Activated T-helper 1 cell treated with anti-CD3 and anti-CD28 coated beads, Interleukin-2, amount 50 U/mL, for 16 hours (primary cell): ENCODE results near the gene TMEM163.
"Not testable (repeated sequence)": the region's sequence is repeated elsewhere in the genome, so short reads cannot be mapped to it uniquely, and the experiment has no call there.

Experiments
- DNase-seq, 2 donors: peaks; one replicate each; pipeline ENCODE4 v3.0.0-alpha.2; 2020; ENCODE audit warnings: low read depth in 1 of 2, low spot score in 1 of 2

The TMEM163 gene

DNA sequence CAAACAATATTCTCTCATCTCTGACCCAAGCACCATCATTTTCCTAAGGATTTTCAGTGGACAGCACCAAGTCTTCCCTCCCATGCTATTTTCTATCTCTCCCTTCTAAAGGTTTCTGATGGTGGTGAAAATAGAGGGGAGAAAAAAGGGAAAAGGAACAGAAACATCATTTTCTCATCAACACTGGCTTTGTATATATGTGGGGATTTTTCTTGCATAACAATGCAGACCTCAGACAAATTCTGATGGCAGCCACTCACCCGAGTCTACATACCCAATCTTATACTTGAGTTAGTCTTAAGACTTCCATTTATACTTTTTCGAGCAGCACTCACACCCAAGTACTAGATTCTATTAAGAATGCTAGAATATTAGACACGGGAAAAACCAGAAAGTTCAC is 95.8 kb downstream of the TMEM163 start:
- DNase-seq, result no peak

DNA sequence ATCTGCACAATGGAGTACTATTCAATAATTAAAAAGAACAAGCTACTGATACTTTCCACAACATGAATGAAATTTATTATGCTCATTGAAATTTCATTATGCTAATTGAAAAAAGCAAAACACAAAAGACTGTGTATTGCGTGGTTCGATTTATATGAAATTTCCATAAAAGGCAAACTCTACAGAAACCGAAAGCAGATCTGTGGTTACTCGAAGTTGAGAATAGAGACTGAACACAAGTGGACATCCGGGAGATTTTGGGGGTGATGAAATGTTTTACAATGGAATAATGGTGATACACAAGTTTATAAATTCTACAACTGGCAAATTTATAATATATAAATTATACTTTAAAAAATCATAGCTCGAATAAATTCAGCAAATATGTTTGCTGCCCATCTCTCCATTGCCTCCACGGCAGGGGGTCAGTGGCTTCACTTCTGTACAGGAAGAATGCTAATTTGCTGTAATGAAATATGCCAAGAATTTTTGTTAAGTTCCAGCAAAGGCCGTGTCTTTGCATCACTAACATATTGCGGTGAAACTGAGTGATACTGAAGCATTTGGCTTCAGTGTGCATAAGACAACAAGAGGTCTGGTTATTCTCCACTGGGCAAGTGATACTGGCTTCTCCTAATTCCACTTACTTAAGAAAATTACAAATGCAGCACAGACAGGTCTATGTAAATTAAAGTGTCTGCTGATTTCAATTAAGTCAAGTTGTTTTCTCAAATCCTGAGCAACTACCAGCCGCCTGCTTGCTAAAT is 96.7 kb downstream of the TMEM163 start:
- no peak for DNase-seq

DNA sequence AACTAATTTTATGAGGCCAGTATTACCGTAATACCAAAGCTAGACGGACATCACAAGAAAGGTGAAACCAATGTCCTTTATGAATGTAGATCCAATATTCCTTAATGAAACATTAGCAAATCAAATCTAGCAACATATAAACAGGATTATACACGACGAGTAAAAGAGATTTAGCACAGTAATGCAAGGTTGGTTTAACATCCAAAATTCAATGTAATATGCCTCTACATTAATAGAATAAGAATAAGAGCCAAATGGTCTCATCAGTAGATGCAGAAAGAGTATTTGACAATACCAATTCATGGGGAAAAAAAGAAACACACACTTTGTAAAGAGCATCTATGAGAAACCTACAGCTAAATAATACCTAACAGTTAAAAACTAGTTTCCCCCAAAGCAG is 99.5 kb downstream of the TMEM163 start:
- DNase-seq, result no peak

DNA sequence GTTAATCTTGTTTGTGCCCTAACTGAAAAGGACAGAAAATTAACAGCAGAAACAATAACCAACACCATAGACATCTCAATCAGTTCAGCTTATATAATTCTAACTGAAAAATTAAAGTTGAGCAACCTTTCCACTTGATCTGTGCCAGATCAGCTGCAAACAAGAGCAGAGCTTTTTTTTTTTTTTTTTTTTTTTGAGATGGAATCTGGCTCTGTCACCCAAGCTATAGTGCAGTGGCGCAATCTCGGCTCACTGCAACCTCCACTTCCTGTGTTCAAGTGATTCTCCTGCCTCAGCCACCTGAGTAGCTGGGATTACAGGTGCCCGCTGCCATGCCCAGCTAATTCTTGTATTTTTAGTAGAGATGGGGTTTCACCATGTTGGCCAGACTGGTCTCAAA is 103.3 kb downstream of the TMEM163 start:
- DNase-seq, result not testable (repeated sequence)

DNA sequence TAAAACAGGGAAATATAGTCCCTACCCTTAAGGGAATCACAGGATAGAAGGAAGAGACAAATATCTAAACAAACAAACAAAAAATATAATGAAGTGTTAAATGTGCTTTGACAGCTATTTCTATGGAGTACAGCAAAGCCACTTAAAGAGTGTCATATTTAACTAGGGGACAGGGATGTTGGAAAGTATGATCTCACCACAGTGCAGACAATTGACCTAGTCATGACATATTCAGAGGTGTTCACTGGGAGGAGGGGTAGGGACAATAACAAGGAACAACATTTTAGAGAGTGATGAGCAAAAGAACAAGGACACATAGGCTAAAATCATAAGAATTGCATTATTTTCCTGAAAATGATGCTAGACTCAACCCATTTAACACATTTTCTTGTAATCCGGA is 107.5 kb downstream of the TMEM163 start:
- DNase-seq, result no peak

DNA sequence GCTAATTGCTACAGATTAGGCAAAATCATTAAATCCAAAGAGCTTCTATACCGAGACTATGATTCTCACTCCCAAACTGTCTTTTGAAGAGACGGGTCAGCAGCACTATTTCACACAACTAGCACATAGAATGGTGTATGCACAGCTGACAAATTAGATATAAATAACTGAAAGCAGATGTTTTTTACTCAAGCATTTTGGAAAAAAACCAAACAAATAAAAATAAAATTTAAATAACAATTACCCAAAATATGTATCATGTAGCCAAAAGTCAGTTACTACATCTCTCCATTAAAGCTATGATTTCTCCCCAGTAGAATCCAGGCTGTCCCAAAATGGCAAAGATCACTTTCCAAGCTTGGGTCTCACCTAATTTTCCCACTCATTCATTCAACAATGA is 107.9 kb downstream of the TMEM163 start:
- no peak for DNase-seq

DNA sequence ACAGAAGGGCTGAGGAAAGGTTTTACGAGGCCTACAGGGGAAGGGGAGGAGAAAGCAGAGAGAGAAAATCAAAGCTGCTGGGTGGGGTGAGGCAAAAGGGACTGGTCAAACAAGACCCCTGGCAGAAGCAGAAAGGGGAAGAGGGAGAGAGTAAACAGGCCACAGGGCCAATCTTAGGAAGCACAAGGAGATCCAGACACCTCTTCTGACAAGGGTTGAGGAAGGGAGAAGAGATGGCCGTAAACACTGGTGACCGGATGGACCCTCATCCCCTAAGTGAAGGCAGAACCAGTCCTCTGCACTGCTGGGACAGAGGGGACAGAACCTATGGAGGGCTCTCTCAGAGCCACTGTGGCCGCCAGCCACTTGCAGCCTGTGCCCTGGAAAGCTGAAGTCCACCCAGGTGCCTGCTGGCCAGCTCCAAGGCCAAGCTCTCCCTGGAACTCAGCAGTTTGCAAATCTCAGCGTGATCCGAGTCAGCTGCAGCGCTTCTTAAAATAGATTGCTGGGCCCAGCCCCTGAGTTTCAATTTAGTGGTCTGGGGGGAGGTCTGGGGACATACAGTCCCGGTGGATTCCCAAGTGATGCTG is 108.8 kb downstream of the TMEM163 start:
- DNase-seq, result no peak

DNA sequence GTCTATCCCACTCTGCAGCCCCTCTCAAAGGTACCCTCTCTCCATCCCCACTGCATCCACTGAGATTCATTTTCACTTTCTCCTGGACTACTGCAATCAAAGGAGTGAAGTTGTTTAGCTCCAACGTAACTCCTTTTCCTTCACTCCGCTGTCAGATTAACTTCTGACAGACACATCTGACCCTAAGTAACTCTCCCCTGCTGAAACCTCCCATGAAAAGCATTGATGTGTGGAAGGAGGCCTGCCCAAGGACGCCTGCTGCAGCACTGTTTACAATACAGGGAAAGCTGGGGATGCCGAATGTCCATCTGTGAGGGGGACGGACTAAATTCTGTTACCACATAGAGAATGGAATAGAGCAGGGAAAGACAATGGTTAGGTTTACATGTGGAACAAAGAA is 114.8 kb downstream of the TMEM163 start:
- no peak for DNase-seq

DNA sequence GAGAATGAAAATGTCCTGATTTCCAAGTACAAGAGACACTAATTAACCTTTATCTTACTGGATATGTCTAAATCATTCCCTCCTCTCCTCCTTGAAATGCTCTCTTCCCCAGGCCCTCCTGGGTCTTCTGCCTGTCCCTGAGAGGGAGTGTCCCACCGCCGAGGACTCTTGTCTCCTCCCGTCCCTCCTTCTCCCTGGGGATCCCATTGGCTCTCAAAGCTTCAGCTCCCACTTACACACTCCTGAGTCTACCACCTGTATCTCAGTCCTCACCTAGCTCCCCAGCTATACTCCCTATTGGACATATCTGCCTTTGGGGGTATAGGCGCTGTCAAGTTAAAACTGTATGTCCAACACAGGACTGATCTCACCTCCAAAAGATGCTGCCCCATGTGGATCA is 116.1 kb downstream of the TMEM163 start:
- DNase-seq, result no peak

DNA sequence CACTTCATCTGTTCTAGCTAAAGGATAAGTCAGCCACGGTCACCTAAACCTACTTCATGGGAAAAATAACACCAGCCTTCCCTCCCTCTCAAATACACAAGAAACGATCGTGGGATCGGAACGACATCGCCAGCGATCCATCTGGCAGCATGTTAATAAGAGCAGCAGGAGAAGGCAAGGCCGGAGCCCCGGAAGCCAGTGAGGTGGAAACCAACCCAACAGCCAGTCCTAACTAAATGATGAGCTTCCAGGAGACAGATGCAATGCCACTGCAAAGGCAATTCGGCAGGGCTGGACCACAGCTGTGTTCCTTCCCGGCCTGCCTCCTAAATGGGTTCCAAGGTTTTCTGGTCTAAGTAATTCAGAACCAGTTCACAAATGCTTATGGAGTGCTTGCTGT is 117.5 kb downstream of the TMEM163 start:
- DNase-seq, result no peak

DNA sequence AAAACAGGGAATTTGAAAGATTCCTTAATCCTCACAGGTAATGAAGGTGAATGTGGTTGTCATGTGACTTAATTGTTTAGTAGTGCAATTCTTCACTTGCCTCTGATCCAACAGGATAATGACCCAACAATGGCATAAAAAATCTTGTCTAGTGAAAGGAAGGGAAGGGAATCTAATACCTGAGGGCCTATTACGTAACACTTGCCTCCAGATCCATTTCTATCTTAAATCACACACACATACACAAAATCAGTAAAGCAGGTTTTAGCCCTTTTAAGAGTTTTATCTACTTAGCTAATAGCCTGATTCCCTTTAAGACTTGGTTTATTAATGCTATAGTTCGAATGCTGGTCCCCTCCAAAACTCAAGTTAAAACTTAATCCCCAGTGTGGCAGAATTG is 118.6 kb downstream of the TMEM163 start:
- DNase-seq, result no peak

DNA sequence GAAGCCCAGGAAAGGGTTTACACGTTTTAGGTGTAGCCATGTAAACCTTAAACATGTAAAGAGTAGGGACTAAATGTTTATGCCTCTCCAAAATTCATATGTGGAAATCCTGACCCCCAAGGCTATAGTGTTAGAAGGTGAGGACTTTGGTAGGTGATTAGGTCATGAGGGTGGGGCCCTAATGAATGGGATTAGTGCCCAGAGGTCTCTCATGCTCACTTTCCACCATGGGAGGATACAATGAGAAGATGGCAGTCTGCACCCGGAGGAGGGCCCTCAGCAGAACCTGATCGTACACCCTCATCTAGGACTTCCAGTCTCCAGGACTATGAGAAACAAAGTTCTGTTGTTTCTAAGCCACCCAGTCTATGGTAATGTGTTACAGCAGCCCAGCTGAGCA is 119.6 kb downstream of the TMEM163 start:
- DNase-seq, result no peak

DNA sequence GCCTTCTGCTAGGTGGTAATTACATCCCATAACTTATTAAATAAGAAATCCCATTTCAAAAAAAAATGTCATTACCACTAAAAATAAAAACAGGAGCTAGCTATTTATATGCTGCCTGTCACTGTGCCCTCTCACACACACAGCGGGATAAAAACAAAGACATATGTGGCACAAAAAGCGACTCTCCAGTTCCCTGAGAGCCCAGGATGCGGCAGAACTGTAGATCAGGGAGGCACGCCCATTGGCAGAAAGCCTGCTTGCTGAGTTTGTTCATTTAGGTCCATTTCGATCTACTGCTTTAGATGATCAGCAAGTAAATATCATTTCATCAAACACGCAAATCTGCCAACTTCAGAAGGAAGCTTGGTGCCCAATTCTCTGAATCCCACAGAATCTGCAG is 124.4 kb downstream of the TMEM163 start:
- DNase-seq, result no peak

DNA sequence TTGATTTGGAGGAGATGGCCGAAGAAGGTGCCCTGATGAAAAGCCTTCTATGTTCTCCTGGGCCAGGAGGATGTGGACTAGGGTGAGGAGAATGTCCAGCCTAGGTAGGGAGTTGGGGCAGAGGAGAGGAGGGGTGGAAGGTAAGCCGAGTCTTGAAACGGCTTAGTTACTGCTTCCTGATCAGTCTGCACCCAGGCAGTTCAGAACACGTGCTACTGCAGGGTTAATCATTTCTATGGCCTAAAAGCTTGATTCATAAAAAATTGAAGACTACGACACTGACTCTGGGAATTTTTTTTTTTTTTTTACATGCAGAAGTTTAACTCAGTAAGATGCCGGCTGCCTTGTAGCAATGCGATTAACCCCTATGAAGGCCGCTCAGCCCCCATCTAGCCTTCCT is 125.3 kb downstream of the TMEM163 start:
- no peak for DNase-seq

DNA sequence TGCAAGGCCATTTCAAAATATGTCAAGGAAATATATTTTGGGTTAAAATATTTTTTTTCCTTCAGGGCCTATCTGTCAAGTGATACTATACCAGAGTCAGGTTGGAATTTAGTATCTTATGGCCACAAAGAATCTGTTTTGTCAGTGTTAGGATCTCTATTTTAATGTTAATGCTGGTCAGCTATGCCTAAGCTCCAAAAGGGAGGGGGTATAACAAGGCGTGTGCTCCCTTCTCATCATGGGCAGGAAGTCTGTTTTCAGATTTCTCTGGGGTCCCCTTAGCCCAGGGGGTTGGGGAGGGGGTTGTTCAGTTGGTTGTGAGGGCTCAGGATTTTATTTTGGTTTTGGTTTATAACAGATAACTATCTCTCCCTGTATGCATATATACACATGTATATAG is 126.4 kb downstream of the TMEM163 start:
- no peak for DNase-seq

DNA sequence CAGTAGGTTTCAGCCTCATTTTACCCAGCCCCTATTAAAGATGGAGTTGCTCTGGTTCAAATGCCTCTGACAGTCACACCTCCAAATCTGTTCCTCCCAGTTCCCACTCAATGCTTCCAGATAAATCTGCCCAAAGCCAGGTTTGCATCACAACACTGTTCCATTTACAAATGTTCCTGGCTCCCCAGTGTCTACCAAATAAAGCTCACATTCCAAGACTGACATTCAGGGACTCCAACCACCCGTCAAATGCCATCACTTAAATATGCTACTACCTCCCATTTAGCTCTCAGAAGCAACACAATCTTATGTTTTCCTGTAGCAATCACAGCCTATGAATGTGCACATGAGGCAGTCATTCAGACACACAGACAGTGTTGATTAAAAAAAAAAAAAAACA is 127.3 kb downstream of the TMEM163 start:
- DNase-seq, result no peak

DNA sequence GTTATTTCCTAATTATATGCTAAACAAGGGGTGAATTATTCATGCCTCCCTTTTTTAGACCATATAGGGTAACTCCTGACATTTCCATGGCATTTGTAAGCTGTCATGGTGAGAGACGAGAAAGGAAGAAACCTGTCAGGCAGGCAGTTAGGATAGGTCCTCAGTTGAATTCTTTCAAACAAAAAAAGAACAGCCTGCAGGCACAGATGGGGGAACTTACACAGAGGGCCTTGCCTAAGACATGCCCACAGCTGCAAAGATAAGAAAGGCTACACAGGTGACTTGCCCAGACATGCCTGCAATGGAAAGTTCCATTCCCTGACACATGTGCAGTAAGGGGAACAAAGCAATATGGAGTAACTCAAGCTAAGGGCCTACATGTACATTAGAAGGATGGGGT is 128.1 kb downstream of the TMEM163 start:
- DNase-seq, result no peak

DNA sequence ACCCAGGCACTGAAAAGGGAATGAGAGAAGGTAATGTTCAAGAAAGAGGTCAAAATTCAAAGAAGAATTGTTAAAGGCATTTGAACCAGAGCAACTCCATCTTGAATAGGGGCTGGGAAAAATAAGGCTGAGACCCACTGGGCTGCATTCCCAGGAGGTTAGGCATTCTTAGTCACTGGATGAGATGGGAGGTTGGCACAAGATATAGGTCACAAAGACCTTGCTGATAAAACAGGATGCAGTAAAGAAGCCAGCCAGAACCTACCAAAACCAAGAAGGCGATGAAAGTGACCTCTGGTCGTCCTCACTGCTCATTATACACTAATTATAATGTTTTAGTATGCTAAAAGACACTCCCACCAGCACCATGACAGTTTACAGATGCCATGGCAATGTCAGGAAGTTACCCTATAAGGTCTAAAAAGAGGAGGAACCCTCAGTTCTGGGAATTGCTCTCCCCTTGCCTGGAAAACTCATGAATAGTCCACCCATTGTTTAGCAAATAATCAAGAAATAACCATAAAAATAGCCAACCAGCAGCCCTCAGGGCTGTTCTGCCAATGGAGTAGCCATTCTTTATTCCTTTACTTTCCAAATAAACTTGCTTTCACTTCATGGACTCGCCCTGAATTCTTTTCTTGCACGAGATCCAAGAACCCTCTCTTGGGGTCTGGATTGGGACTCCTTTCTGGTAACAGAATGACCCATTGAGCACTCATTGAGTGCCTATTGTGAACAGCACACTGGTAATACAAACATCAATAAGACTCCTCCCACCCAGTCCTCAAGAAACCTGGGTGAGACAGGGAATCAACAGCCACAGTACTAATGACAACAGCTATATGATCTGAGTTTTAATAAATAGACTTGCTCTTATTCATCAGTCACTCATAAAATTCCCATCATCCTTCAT is 129.4 kb downstream of the TMEM163 start:
- DNase-seq, result not testable (repeated sequence)

DNA sequence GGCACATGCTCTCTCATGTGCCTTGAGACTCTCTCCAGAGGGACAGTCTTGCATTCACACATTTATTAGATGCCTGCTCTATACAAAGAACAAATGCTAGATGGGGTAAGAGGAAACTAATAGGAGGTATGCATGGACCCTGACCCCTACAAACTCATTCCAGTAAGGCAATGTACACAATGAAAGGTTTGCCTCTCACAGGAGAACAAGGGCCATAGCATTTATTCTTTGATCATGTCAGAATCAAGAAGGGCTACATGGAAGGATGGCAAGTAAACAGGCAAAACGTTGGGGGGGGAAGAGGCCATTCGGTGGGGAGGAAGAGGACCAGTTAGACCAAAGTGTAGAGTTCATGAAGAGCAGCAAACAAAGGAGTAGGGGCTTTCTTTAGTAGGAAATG is 130.2 kb downstream of the TMEM163 start:
- no peak for DNase-seq

DNA sequence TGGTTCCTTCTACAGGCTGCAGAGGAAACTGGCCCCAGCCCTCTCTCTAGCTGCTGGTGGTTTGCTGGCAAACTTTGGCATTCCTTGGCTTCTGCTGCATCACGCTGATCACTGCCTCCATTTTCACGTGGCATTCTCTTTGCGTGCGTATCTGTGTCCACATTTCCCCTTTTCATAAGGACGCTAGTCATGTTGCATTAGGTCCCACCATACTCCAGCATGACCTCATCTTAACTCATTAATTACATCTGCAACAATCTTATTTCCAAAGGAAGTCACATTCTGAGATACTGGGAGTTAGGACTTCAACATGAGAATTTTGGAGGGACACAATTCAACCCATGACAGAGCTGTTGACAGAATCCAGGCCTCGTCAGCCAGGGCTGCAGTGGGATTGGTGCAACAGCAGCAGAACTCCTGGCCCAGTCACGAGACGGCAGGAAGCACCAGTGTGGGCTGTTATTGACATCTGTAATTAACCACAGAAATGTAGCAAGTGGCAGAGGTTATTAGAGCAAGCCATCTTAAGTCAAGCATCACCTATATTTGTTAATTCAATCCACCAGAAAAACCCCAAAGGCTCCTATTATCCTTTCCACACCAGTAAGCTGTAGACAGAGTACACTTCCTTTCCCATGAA is 132.4 kb downstream of the TMEM163 start:
- no peak for DNase-seq

DNA sequence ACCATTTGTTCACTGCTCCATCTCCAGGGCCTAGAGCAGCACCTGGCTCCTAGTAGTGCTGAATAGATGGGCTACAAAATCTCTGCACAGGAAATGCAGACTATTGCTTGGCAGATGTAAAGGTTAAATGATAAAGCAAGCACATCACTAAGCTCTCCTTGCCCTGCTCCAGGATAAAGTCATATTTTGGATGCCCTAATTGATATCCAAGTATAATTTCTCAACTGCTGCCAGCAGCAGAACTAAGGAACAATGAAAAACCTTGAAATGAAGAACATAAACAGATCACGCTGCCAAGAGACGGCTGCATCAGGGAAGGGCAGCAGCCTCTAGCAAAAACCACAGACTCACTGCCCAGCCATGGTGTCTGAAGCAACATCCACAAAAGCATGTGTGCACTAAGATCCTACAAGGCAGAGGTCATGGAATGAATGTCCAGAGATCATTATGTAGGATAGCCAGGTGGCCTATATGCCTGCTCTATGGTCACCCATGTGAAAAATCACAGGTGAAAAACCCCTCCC is 134.7 kb downstream of the TMEM163 start:
- no peak for DNase-seq
